ENCODE measurements around the gene COL18A1.

DNA sequence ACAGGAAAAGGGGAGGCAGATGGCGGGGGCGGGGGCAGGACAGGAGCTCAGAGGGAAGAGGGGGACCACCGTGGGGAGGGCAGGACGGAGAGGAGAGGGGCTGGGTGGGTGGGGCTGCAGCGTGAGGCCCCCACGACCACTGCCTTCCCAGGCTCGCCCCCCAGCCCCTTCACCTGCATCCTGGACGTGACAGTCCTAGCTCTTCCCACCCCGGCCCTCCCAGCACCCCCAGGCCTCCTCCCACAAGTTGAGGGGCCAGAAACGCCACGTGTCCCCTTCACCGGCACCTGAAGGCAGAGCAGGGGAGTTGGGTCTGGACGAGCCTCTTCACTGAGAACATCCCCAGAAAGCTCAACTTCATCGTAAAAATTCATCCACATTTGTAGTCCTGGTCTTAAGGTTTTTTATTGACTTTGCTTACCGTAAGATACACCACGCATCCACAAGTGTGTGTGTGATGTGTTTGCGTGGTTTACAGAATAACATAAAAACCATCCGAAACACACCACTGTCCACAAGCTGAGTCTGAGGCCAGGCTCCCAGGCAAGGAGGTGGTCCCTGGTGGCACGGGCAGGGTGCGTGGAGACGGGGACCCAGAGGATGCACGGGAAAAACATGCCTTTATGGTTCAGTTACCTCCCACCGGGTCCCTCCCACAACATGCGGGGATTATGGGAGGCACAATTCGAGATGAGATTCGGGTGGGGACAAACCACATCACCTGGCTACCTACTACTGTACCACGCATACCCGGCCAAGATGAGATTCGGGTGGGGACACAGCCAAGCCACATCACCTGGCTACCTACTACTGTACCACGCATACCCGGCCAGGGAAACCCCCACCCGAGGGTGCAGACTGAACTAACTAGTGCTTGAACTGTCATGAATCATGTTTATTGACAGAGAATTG lies 13.9 kb upstream of the COL18A1 start:
- TF ChIP-seq POLR2A (IDR thresholded peaks at IDR 0.05) (no peak), POLR2AphosphoS5 (IDR thresholded peaks at IDR 0.05) (no peak)

All from spleen (tissue), 3 donors.